Measurements from ENCODE around the gene CACNA1S.

CACNA1S gene

DNA sequence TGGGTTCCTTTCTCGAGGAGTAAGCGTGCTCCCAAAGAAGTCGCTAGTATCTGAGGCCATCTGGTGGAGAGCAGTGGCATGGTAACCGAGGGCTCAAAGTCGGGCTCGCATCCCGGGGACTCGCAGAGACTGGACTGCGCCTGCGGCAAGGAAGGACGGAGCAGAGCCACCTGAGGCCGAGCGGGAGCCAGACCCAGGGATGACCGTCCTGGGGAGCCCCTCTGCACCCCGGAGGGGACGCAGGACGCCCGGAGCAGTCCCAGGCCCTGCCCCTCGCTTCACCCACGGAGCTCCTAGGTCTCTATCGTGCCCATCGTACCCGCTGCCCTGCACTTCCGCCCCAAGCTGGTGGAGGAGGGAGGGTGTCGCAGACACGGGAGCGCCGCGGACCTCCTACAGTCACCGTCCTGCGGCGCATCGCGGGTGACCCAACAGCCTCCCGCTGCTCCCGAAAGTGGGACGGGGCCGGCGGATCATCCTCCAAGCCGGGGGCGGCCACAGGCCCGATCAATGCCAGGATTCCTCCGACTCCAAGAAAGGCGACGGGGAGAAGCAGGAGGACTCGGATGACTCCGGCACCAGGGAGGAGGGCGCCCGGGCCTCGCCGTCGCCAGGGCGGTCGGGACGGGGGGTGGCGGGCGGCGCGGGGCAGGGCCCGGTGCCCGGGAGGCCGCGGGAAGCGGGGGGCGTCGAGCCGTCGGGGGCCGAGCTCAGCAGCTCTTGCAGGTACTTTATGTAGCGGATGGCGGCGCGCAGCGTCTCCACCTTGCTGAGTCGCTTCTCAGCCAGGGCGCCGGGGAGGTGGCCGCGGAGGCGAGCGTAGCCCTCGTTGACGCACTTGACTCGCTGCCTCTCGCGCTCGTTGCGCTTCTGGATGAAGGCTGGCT is 2.3 kb upstream of the CACNA1S start:
- DNase-seq: peak; percentile 94

DNA sequence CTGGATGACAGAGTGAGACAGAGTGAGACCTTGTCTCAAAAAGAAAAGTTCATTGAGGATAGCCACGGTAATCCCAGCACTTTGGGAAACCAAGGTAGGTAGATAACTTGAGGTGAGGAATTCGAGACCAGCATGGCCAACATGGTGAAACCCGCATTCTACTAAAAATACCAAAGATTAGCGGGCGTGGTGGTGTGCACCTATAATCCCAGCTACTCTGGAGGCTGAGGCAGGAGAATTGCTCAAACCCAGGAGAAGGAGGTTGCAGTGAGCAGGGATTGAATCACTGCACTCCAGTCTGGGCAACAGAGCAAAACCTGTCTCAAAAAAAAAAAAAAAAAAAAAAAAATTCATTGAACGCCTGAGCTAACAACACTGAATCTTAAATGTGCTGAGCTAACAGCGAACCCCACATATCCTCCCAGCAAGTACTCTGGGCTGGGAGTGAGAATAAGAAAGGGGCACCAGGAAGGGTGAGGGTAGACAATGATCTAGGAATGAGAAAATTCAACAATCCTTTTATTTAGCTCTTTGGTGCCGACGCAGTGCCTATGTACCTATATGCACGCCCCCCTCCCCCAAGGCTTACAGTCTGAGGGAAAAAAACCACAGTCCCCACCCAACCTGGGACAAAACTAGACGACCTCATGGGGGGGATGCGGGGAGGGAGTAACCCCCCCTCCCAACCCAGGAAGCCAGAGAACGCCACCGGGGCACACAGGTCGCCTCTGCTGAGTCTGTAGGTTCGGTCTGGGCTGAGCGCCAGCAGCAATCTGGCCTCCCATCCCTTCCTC is 1.4 kb upstream of the CACNA1S start:
- no peak for DNase-seq

GRCh38 chr1:201112926-201113325 is 700 bp upstream of the CACNA1S start:
- DNase-seq: no peak

DNA sequence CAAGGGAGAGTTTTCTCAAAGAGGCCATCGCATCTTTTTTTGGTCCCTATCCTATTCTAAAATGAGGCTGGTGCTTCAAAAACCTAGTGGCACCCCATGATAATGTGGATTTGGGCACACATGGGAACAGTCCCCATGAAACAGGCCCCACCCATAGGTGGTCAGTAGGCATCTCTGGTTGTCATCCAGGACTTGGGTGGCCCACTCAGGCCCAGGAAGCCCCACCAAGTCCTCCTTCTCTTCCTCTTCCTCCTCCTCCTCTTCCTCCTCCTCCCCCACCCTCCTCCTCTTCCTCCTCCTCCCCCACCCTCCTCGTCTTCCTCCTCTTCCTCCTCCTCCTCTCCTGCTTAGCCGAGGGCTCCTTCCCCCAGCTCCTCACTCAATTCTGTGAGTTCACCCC is 554 bp downstream of the CACNA1S start:
- DNase-seq: no peak

GRCh38 chr1:201111156-201111555 is 1.1 kb downstream of the CACNA1S start:
- no peak for DNase-seq

DNA sequence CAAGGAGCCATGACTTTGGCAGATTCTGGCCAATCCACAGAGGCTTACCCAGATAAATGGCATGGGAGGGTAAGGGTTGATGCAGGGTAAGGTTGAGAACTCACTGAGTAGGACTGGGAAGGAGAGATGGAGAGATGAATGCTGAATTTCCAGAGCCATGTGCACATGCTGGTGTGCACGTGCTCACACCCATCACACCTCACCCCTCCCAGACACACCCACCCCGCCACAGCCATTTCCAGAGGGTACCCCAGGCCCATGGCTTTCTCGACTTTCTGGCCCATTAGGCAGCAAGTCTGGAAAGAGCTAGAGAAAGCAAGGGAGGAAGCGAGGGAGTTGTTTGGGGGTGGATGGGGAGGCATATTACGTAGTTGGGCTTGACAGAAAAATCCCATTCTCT is 1.6 kb downstream of the CACNA1S start:
- no peak for DNase-seq

GRCh38 chr1:201110138-201110537 is 2.1 kb downstream of the CACNA1S start:
- DNase-seq: no peak

GRCh38 chr1:201109651-201110050 is 2.6 kb downstream of the CACNA1S start:
- DNase-seq: no peak

- DNase-seq: peak; percentile 99
Measured at GRCh38 chr1:201108614-201109013, 3.6 kb downstream of the CACNA1S start.

- no peak for DNase-seq
Measured at GRCh38 chr1:201105688-201106087, 6.5 kb downstream of the CACNA1S start.

DNA sequence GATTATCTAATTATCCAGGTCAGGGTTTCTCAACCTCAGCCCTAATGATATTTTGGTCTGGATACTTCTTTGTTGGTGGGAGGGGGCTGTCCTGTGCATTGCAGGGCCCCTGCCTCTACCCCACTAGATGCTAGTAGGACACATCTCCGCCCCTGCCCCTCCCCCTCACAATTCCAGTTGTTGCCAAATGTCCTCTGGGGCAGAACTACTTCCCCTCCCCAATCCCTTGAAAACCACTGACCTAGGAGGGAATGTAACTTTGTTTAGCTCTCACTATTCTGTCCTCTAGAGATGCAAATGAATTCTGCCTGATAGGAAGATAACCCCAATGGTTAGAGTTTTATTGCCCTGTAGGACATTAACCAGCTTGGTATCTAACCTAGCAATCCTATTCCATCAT is 8.1 kb downstream of the CACNA1S start:
- DNase-seq: no peak

DNA sequence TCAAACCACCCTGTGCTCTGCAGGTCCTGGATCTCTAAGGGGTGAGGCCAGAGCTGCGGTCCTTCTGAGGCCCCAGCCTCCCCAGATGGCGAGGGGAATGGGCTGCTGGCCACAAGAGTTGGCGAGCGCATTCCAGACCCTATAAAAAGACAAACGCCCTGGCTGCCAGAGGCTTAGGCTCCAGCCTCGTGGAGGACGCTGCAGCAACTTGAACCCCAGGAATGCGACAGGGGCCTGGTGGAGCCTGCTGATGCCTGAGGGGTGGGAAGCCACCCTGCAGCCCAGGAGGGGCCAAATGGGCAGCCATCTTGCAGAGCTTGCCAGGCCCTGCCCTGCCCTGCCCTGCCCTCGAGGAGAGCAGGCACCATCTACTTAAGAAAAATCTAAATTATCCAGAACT is 8.6 kb downstream of the CACNA1S start:
- DNase-seq: no peak

DNA sequence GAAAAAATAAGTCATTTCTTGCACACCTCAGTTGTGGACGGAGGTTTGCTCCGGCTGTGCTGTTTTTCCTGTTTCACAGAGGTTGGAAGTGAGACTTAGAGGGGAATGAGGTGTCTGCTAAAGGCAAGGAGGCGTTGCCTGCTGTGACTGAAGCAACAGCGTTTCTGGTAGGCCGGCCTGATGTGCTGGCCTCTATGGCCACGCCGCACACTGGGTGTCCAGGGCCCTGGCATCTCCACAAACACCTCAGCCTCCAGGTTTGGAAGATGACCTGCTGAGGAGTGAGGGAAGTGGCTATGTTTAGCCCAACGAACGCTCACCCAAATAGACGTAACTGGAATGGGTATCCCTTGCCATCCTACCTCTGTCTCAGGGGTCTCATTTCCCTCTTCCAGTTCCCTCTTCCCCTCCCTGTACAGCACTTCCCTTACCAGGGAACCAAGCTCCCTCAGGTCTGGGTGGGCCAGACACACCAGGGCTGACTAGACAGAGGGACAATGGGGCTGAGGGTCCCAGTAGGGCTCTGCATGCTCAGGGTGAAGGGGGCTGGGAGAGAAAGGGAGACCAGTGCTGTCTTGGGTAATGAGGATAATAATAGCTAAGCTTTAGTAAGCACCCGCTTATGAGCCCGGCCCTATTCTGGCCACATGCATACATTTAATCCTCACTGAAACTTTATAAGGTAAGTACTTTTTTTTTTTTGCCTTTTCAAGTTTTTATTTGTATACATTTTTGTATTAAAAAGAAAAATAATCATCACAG is 11.9 kb downstream of the CACNA1S start:
- no peak for DNase-seq

GRCh38 chr1:201098992-201099677 is 13.1 kb downstream of the CACNA1S start:
- DNase-seq: no peak

DNA sequence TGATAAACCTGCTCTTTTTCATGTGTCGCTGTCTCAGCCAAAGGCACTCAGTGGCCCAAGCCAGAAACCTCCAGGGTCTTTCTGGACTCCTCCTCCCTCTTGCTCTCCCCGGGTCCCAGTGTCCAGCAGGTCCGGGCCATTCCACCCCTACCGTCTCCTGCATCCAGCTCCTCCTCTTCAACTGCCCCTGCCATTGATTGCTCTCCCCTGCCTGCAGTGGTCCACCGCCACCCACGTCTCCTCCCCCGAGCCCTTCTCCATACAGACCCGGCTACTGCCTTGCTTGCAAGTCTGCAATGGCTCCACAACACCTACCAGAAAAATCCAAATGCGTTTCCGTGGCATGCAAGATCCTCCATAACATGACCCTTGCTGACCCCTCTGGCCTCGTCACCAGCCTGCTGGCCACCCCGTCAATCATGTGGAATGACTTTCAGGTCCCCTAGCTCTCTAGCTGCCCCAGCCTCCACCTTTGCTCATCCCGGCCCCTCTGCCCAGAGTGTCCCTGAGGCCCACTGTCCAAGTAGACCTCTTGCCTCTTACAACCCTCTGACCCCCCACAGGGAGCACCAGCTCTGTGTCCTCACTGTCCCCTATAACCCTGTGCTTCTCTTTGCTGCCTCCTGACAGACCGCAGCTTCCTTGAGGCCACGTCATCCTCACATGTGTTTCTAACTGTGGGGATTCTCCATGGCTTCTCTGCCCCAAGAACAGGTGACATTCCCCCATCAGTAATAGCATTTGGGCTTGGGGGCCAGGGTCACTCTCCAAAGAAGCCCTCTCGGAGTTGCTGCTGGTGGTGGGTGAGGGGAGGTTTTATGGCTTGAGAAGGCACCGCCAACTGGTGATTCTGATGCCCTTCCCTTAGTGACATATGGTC is 15.0 kb downstream of the CACNA1S start:
- DNase-seq: no peak

- no peak for DNase-seq
Measured at GRCh38 chr1:201096041-201096461, 16.2 kb downstream of the CACNA1S start.

DNA sequence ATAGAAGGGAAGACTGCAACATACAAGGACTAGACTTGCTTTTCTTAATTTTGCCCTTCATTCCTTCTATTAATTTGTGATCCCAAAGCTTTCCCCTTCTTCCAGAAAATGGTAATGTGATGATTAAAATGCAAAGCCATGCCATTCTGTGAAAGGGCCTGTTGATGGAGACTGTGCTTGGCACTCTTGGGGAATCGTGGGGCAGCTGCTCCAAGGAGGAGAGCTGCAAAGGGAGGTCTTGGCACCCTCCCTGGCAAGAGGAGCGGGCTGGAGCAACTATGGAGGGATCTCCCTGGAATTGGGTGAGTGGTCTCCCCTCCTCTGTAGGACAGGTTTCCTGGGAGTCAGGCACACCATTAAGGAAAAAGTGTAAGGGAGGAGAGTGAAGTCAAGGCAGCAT is 16.6 kb downstream of the CACNA1S start:
- DNase-seq: no peak

GRCh38 chr1:201094832-201095231 is 17.4 kb downstream of the CACNA1S start:
- DNase-seq: no peak

DNA sequence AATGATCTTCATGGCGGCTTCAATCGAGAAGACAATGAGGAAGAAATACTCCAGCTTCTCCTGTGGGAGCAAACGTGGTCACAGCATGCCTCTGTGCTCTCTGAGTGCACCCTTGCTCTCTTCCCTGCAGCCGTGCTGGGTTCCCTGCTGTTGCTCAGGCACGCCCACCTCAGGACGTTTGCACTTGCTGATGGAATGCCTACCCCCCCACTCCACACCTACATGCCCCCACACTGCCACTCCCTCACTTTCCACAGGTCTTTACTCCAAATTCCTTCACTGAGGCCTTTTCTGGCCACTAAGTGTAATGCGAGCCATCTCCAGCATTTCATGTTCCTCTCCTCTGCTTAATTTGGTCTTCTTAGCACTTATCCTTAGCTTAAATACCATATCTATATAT is 18.3 kb downstream of the CACNA1S start:
- DNase-seq: no peak

- no peak for DNase-seq
Measured at GRCh38 chr1:201093561-201093960, 18.7 kb downstream of the CACNA1S start.

DNA sequence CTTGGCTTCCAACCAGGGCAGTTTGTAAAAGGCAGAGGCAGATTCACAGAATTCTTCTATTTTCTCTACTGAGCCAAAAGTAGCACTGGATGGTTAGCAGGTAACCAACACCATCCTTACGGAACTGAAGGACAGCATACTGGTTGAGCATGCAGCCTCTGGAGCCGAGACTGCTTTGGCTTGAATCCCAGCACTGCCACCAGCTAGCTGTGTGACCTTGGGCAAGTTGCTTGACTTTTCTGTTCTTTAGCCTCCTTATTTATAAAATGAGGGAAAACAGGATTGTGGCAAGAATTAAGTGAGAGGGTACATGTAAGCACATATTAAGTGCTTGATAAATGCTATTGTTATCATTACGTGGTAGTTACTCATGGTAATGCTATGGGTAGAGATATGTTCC is 19.5 kb downstream of the CACNA1S start:
- DNase-seq: no peak

DNA sequence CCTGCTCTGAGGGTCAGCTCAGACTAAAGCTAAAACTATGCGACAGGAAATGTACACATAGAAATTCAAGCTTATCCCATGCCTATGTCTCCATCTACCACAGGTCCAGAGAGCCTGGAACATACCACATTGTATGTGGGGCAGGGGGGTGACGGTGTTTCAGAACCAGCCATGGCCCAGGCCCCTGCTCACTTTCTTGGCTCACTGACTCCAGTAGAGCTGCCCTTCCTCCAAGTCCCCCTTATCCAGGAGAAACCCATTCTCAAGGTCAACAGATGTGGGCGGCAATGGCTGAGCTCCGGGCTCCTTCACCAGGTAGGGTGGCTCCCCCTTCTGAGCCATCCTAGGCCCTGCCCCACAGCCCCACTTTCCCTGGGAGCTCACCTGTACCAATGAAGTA is 21.0 kb downstream of the CACNA1S start:
- DNase-seq: no peak

All from NCI-H146 (cell line).